NCI-H1105 (cell line): ENCODE results near the gene CHTOP.
A peak's percentile ranks its signal among the peaks of the same experiment; 100 is the strongest.
"Not testable (repeated sequence)": the region's sequence is repeated elsewhere in the genome, so short reads cannot be mapped to it uniquely, and the experiment has no call there.

ENCODE experiments used
- DNase-seq: peaks from one replicate; lab custom pipeline; 2025; lab: John Stamatoyannopoulos, UW

Gene CHTOP

GRCh38 chr1:153633754-153634665 is at the start of gene CHTOP:
CHTOP (plus strand) TSS chr1:153634066; CDS start chr1:153636589, 2,523 bp downstream.
- peak; percentile 98 for DNase-seq

GRCh38 chr1:153585006-153585405 is 48.9 kb upstream of the CHTOP start:
- DNase-seq: no peak

GRCh38 chr1:153586347-153586746 is 47.5 kb upstream of the CHTOP start:
- no peak for DNase-seq

GRCh38 chr1:153587314-153587713 is 46.6 kb upstream of the CHTOP start:
- no peak for DNase-seq

GRCh38 chr1:153588033-153588432 is 45.8 kb upstream of the CHTOP start:
- not testable (repeated sequence) for DNase-seq

- DNase-seq: no peak
Observed at GRCh38 chr1:153588482-153588881, 45.4 kb upstream of the CHTOP start.

- DNase-seq: no peak
Observed at GRCh38 chr1:153592748-153593147, 41.1 kb upstream of the CHTOP start.

GRCh38 chr1:153597206-153597605 is 36.7 kb upstream of the CHTOP start:
- DNase-seq: no peak

GRCh38 chr1:153598309-153599172 is 35.3 kb upstream of the CHTOP start:
- DNase-seq: no peak

GRCh38 chr1:153599847-153600246 is 34.0 kb upstream of the CHTOP start:
- no peak for DNase-seq

GRCh38 chr1:153602749-153603148 is 31.1 kb upstream of the CHTOP start:
- no peak for DNase-seq

GRCh38 chr1:153606194-153606593 is 27.7 kb upstream of the CHTOP start:
- no peak for DNase-seq

GRCh38 chr1:153607381-153607780 is 26.5 kb upstream of the CHTOP start:
- DNase-seq: no peak

GRCh38 chr1:153608089-153608682 is 25.7 kb upstream of the CHTOP start:
- no peak for DNase-seq

- DNase-seq: no peak
Observed at GRCh38 chr1:153608742-153609584, 24.9 kb upstream of the CHTOP start.

- no peak for DNase-seq
Observed at GRCh38 chr1:153609585-153609907, 24.3 kb upstream of the CHTOP start.

GRCh38 chr1:153610334-153610733 is 23.5 kb upstream of the CHTOP start:
- no peak for DNase-seq

- no peak for DNase-seq
Observed at GRCh38 chr1:153610811-153611301, 23.0 kb upstream of the CHTOP start.

- DNase-seq: no peak
Observed at GRCh38 chr1:153611356-153611755, 22.5 kb upstream of the CHTOP start.

- DNase-seq: no peak
Observed at GRCh38 chr1:153612111-153612754, 21.6 kb upstream of the CHTOP start.

- no peak for DNase-seq
Observed at GRCh38 chr1:153612755-153613331, 21.0 kb upstream of the CHTOP start, which contains the start of gene S100A16. S100A16 (minus strand) TSS chr1:153613137; CDS start chr1:153608151, 4,986 bp downstream.
